ENCODE measurements around the gene HOMER2.

Gene HOMER2

DNA sequence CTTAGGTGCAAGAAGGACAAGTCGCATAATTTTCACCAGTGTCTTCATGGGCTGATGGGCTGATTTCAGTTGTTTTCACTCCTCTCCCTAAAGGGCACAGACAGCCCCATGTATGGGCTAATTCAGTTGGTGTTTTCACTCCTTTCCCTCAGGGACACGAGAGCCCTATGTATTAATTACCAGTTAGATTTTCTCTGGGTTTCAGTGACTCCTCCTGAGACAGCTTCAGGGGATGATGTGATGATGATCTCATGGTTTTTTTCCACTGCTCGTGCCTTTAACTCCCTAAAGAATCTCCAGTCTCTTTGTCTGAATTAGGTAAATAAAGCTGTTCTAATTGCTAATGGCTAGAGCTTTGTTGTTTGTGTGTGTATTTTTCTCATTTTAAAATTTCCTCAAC lies 43.4 kb upstream of the HOMER2 start (continued):
- TF ChIP-seq ZBTB21 (tag by site-specific recombination; IDR thresholded peaks at IDR 0.05) (0 out of 2 replicates have a peak, but pooled peaks have one; percentile 53), ZNF398 (tag by site-specific recombination; IDR thresholded peaks at IDR 0.05) (no peak), ZXDB (tag by site-specific recombination; IDR thresholded peaks at IDR 0.05) (no peak)

DNA sequence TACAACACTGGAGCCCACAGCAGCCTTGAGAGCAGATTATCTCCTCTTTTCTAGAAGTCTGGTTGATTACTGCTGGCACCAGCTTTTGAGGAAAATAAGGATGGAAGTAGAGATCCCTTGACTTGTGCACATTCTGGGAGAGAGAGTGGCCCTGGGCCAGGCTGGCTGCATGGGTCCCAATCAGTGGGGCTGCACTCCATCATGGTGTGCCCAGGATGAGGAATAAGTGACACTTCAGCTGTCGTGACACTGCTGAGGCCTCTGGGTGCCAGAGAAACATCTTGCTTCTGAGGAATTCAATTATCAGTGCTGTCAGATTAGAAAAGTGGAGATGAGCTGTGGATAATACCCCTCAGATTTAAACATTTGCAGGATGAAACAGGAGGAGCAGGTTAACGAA lies 42.6 kb upstream of the HOMER2 start:
- POLR2A ChIA-PET = interaction anchor here (1.7 kb wide), 1 partner anchor 10 kb away, joined by 3 read pairs; the partner anchor contains the start of gene RAMAC
- peaks cover 12 to 13% of the 10 kb centered on the region in 2 experiments for H3K36me3 ChIP-seq (ENCODE audit: control insufficient read depth in 2 of 2, insufficient read depth in 1 of 2, low read length in 2 of 2)
- H3K27ac ChIP-seq (ENCODE audit: extremely low read depth, low read depth, low read length) = no peak overlapping the region
- no peaks in the 10 kb centered on the region for H3K4me1 ChIP-seq (ENCODE audit: control insufficient read depth, insufficient read depth, low read length)
- H3K4me3 ChIP-seq (ENCODE audit: low read depth, low read length) = no peak overlapping the region
- H3K9me3 ChIP-seq (ENCODE audit: control insufficient read depth, insufficient read depth, low read depth, low read length) = no peaks in the 10 kb centered on the region
- TF ChIP-seq ZNF701 (tag by site-specific recombination; IDR thresholded peaks at IDR 0.05) (no peak), ZNF473 (tag by site-specific recombination; IDR thresholded peaks at IDR 0.05) (no peak), ZNF501 (tag by site-specific recombination; IDR thresholded peaks at IDR 0.05) (no peak), ZNF302 (tag by site-specific recombination; IDR thresholded peaks at IDR 0.05; ENCODE audit: low read depth) (no peak), ZNF518A (tag by site-specific recombination; conservative IDR thresholded peaks at IDR 0.05; ENCODE audit: low read depth) (no peak), ZNF157 (tag by site-specific recombination; IDR thresholded peaks at IDR 0.05) (no peak), ZNF398 (tag by site-specific recombination; IDR thresholded peaks at IDR 0.05) (no peak), ZBTB44 (tag by site-specific recombination; IDR thresholded peaks at IDR 0.05) (no peak)
- CTCF ChIA-PET = interaction anchor here (0.7 to 2.9 kb wide), 3 partner anchors 16 to 353 kb away, joined by 3 to 18 read pairs (median 8); partner anchors contain the start of gene C15orf40

DNA sequence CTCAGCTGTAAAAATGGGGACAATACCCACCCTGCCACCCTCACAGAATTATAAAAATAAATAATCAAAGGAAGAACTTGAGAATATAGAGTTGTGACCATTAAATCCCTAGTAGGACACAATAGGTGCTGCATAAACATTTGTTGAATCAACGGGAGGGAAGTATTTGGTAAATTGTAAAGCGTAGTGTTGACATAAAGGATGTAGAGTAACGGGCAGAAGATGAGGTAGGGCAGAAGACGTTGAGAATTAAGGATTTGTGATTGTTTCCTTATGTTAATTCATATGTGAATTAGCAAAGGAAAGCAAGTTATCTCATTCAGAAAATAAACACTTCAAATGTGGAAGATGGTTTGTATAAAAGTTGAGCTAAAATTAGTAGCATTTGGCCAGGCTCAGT lies 40.6 kb upstream of the HOMER2 start:
- no peaks in the 10 kb centered on the region for H3K4me1 ChIP-seq (ENCODE audit: control insufficient read depth, insufficient read depth, low read length)
- H3K9me3 ChIP-seq (ENCODE audit: control insufficient read depth, insufficient read depth, low read depth, low read length) = no peaks in the 10 kb centered on the region
- peaks cover 29 to 30% of the 10 kb centered on the region in 2 experiments for H3K36me3 ChIP-seq (ENCODE audit: control insufficient read depth in 2 of 2, insufficient read depth in 1 of 2, low read length in 2 of 2)
- H3K27ac ChIP-seq (ENCODE audit: extremely low read depth, low read depth, low read length) = no peak overlapping the region
- ChIA-PET POLR2A (interaction anchor here (1.7 kb wide), 1 partner anchor 8 kb away, joined by 3 read pairs; the partner anchor contains the start of gene RAMAC), CTCF (interaction anchor here (0.9 to 1.9 kb wide), 2 partner anchors 18 to 22 kb away, joined by 4 to 8 read pairs; partner anchors contain the start of gene C15orf40)
- no peak overlapping the region for H3K4me3 ChIP-seq (ENCODE audit: low read depth, low read length)
- TF ChIP-seq ZNF510 (tag by site-specific recombination; IDR thresholded peaks at IDR 0.05; ENCODE audit: insufficient replicate concordance) (no peak), ZNF404 (tag by site-specific recombination; IDR thresholded peaks at IDR 0.05) (no peak), ZBTB26 (tag by site-specific recombination; optimal IDR thresholded peaks at IDR 0.05) (no peak), ZNF341 (tag by site-specific recombination; IDR thresholded peaks at IDR 0.05; ENCODE audit: low read depth) (no peak), KLF16 (tag by site-specific recombination; IDR thresholded peaks at IDR 0.05) (no peak), ZNF600 (tag by site-specific recombination; IDR thresholded peaks at IDR 0.05) (no peak), ZNF223 (tag by site-specific recombination; IDR thresholded peaks at IDR 0.05) (no peak), GLIS1 (tag by site-specific recombination; IDR thresholded peaks at IDR 0.05) (no peak)
- TF ChIP-seq, protein P1, sequence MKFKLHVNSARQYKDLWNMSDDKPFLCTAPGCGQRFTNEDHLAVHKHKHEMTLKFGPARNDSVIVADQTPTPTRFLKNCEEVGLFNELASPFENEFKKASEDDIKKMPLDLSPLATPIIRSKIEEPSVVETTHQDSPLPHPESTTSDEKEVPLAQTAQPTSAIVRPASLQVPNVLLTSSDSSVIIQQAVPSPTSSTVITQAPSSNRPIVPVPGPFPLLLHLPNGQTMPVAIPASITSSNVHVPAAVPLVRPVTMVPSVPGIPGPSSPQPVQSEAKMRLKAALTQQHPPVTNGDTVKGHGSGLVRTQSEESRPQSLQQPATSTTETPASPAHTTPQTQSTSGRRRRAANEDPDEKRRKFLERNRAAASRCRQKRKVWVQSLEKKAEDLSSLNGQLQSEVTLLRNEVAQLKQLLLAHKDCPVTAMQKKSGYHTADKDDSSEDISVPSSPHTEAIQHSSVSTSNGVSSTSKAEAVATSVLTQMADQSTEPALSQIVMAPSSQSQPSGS (tag by site-specific recombination; IDR thresholded peaks at IDR 0.05; ENCODE audit: low read depth) = no peak

Measured in HEK293 (cell line).